Measurements from ENCODE around the gene GBA3.
A peak's percentile ranks its signal among the peaks of the same experiment; 100 is the strongest.

Gene GBA3

GRCh38 chr4:22802876-22803275 lies 110.1 kb downstream of the GBA3 start:
- Histone ChIP-seq H3K4me3 (ENCODE audit: low read length in 2 of 2) (no peak overlapping the region), H3K27me3 (ENCODE audit: control insufficient read depth in 2 of 2, insufficient read depth in 2 of 2, low read length in 2 of 2) (no peaks in the 10 kb centered on the region), H3K9me3 (ENCODE audit: control insufficient read depth in 2 of 2, low read length in 2 of 2) (no peaks in the 10 kb centered on the region), H3K27ac (ENCODE audit: low read depth in 2 of 2, low read length in 2 of 2) (no peak overlapping the region), H3K4me1 (ENCODE audit: control insufficient read depth in 2 of 2, insufficient read depth in 2 of 2, low read length in 2 of 2) (no peaks in the 10 kb centered on the region), H3K9ac (ENCODE audit: low read depth in 1 of 2, low read length in 2 of 2) (no peak overlapping the region), H3K36me3 (ENCODE audit: control insufficient read depth in 2 of 2, insufficient read depth in 2 of 2, low read length in 2 of 2) (no peaks in the 10 kb centered on the region)

- no peaks in the 10 kb centered on the region for H3K36me3 ChIP-seq (ENCODE audit: control insufficient read depth in 2 of 2, insufficient read depth in 2 of 2, low read length in 2 of 2)
- H3K27ac ChIP-seq (ENCODE audit: low read depth in 2 of 2, low read length in 2 of 2) = no peak overlapping the region
- H3K27me3 ChIP-seq (ENCODE audit: control insufficient read depth in 2 of 2, insufficient read depth in 2 of 2, low read length in 2 of 2) = no peaks in the 10 kb centered on the region
- no peak overlapping the region for H3K9ac ChIP-seq (ENCODE audit: low read depth in 1 of 2, low read length in 2 of 2)
- no peak overlapping the region for H3K4me3 ChIP-seq (ENCODE audit: low read length in 2 of 2)
- no peaks in the 10 kb centered on the region for H3K4me1 ChIP-seq (ENCODE audit: control insufficient read depth in 2 of 2, insufficient read depth in 2 of 2, low read length in 2 of 2)
- H3K9me3 ChIP-seq (ENCODE audit: control insufficient read depth in 2 of 2, low read length in 2 of 2) = no peaks in the 10 kb centered on the region
Observed at GRCh38 chr4:22803512-22803911, 110.8 kb downstream of the GBA3 start.

- Histone ChIP-seq H3K4me1 (ENCODE audit: control insufficient read depth in 2 of 2, insufficient read depth in 2 of 2, low read length in 2 of 2) (no peaks in the 10 kb centered on the region), H3K27me3 (ENCODE audit: control insufficient read depth in 2 of 2, insufficient read depth in 2 of 2, low read length in 2 of 2) (no peaks in the 10 kb centered on the region), H3K27ac (ENCODE audit: low read depth in 2 of 2, low read length in 2 of 2) (no peak overlapping the region), H3K9me3 (ENCODE audit: control insufficient read depth in 2 of 2, low read length in 2 of 2) (no peaks in the 10 kb centered on the region), H3K4me3 (ENCODE audit: low read length in 2 of 2) (no peak overlapping the region), H3K9ac (ENCODE audit: low read depth in 1 of 2, low read length in 2 of 2) (no peak overlapping the region), H3K36me3 (ENCODE audit: control insufficient read depth in 2 of 2, insufficient read depth in 2 of 2, low read length in 2 of 2) (no peaks in the 10 kb centered on the region)
Observed at GRCh38 chr4:22814906-22815305, 122.2 kb downstream of the GBA3 start.

GRCh38 chr4:22824091-22824490 lies 131.4 kb downstream of the GBA3 start:
- Histone ChIP-seq H3K4me1 (ENCODE audit: control insufficient read depth in 2 of 2, insufficient read depth in 2 of 2, low read length in 2 of 2) (no peaks in the 10 kb centered on the region), H3K9ac (ENCODE audit: low read depth in 1 of 2, low read length in 2 of 2) (no peak overlapping the region), H3K27me3 (ENCODE audit: control insufficient read depth in 2 of 2, insufficient read depth in 2 of 2, low read length in 2 of 2) (no peaks in the 10 kb centered on the region), H3K4me3 (ENCODE audit: low read length in 2 of 2) (no peak overlapping the region), H3K27ac (ENCODE audit: low read depth in 2 of 2, low read length in 2 of 2) (no peak overlapping the region), H3K9me3 (ENCODE audit: control insufficient read depth in 2 of 2, low read length in 2 of 2) (no peaks in the 10 kb centered on the region), H3K36me3 (ENCODE audit: control insufficient read depth in 2 of 2, insufficient read depth in 2 of 2, low read length in 2 of 2) (no peaks in the 10 kb centered on the region)

GRCh38 chr4:22842360-22843018 lies 149.8 kb downstream of the GBA3 start:
- H3K27ac ChIP-seq (ENCODE audit: low read depth in 2 of 2, low read length in 2 of 2) = no peak overlapping the region
- no peaks in the 10 kb centered on the region for H3K9me3 ChIP-seq (ENCODE audit: control insufficient read depth in 2 of 2, low read length in 2 of 2)
- no peaks in the 10 kb centered on the region for H3K4me1 ChIP-seq (ENCODE audit: control insufficient read depth in 2 of 2, insufficient read depth in 2 of 2, low read length in 2 of 2)
- H3K4me3 ChIP-seq (ENCODE audit: low read length in 2 of 2) = no peak overlapping the region
- H3K27me3 ChIP-seq (ENCODE audit: control insufficient read depth in 2 of 2, insufficient read depth in 2 of 2, low read length in 2 of 2) = no peaks in the 10 kb centered on the region
- H3K36me3 ChIP-seq (ENCODE audit: control insufficient read depth in 2 of 2, insufficient read depth in 2 of 2, low read length in 2 of 2) = no peaks in the 10 kb centered on the region
- H3K9ac ChIP-seq (ENCODE audit: low read depth in 1 of 2, low read length in 2 of 2) = no peak overlapping the region

GRCh38 chr4:22848332-22848731 lies 155.6 kb downstream of the GBA3 start:
- no peaks in the 10 kb centered on the region for H3K36me3 ChIP-seq (ENCODE audit: control insufficient read depth in 2 of 2, insufficient read depth in 2 of 2, low read length in 2 of 2)

GRCh38 chr4:22850055-22850454 lies 157.3 kb downstream of the GBA3 start:
- Histone ChIP-seq H3K9me3 (ENCODE audit: control insufficient read depth in 2 of 2, low read length in 2 of 2) (no peaks in the 10 kb centered on the region), H3K27me3 (ENCODE audit: control insufficient read depth in 2 of 2, insufficient read depth in 2 of 2, low read length in 2 of 2) (no peaks in the 10 kb centered on the region), H3K36me3 (ENCODE audit: control insufficient read depth in 2 of 2, insufficient read depth in 2 of 2, low read length in 2 of 2) (no peaks in the 10 kb centered on the region), H3K4me3 (ENCODE audit: low read length in 2 of 2) (peak overlapping the region in 1 of 2 donors; percentile 14), H3K27ac (ENCODE audit: low read depth in 2 of 2, low read length in 2 of 2) (no peak overlapping the region), H3K4me1 (ENCODE audit: control insufficient read depth in 2 of 2, insufficient read depth in 2 of 2, low read length in 2 of 2) (peaks cover 6 to 9% of the 10 kb centered on the region in 2 donors), H3K9ac (ENCODE audit: low read depth in 1 of 2, low read length in 2 of 2) (no peak overlapping the region)

More at GRCh38 chr4:22848332-22848731, 155.6 kb downstream of the GBA3 start:
- Histone ChIP-seq H3K4me1 (ENCODE audit: control insufficient read depth in 2 of 2, insufficient read depth in 2 of 2, low read length in 2 of 2) (peaks cover 6 to 9% of the 10 kb centered on the region in 2 donors), H3K27ac (ENCODE audit: low read depth in 2 of 2, low read length in 2 of 2) (peak overlapping the region in 1 of 2 donors; percentile 40), H3K9ac (ENCODE audit: low read depth in 1 of 2, low read length in 2 of 2) (no peak overlapping the region), H3K4me3 (ENCODE audit: low read length in 2 of 2) (no peak overlapping the region), H3K9me3 (ENCODE audit: control insufficient read depth in 2 of 2, low read length in 2 of 2) (no peaks in the 10 kb centered on the region), H3K27me3 (ENCODE audit: control insufficient read depth in 2 of 2, insufficient read depth in 2 of 2, low read length in 2 of 2) (no peaks in the 10 kb centered on the region)

- H3K27ac ChIP-seq (ENCODE audit: low read depth in 2 of 2, low read length in 2 of 2) = peak overlapping the region in 1 of 2 donors; percentile 6
Observed at GRCh38 chr4:22850630-22851029, 157.9 kb downstream of the GBA3 start.

GRCh38 chr4:22857411-22857810 lies 164.7 kb downstream of the GBA3 start:
- H3K4me1 ChIP-seq (ENCODE audit: control insufficient read depth in 2 of 2, insufficient read depth in 2 of 2, low read length in 2 of 2) = no peaks in the 10 kb centered on the region
- no peaks in the 10 kb centered on the region for H3K9me3 ChIP-seq (ENCODE audit: control insufficient read depth in 2 of 2, low read length in 2 of 2)

More at GRCh38 chr4:22850630-22851029, 157.9 kb downstream of the GBA3 start:
- H3K36me3 ChIP-seq (ENCODE audit: control insufficient read depth in 2 of 2, insufficient read depth in 2 of 2, low read length in 2 of 2) = no peaks in the 10 kb centered on the region
- H3K9ac ChIP-seq (ENCODE audit: low read depth in 1 of 2, low read length in 2 of 2) = no peak overlapping the region
- H3K4me1 ChIP-seq (ENCODE audit: control insufficient read depth in 2 of 2, insufficient read depth in 2 of 2, low read length in 2 of 2) = peaks cover 6 to 9% of the 10 kb centered on the region in 2 donors
- no peak overlapping the region for H3K4me3 ChIP-seq (ENCODE audit: low read length in 2 of 2)
- no peaks in the 10 kb centered on the region for H3K9me3 ChIP-seq (ENCODE audit: control insufficient read depth in 2 of 2, low read length in 2 of 2)
- no peaks in the 10 kb centered on the region for H3K27me3 ChIP-seq (ENCODE audit: control insufficient read depth in 2 of 2, insufficient read depth in 2 of 2, low read length in 2 of 2)

GRCh38 chr4:22859318-22859717 lies 166.6 kb downstream of the GBA3 start:
- H3K4me3 ChIP-seq (ENCODE audit: low read length in 2 of 2) = no peak overlapping the region
- no peaks in the 10 kb centered on the region for H3K27me3 ChIP-seq (ENCODE audit: control insufficient read depth in 2 of 2, insufficient read depth in 2 of 2, low read length in 2 of 2)
- no peaks in the 10 kb centered on the region for H3K4me1 ChIP-seq (ENCODE audit: control insufficient read depth in 2 of 2, insufficient read depth in 2 of 2, low read length in 2 of 2)
- no peak overlapping the region for H3K9ac ChIP-seq (ENCODE audit: low read depth in 1 of 2, low read length in 2 of 2)
- H3K27ac ChIP-seq (ENCODE audit: low read depth in 2 of 2, low read length in 2 of 2) = no peak overlapping the region
- H3K9me3 ChIP-seq (ENCODE audit: control insufficient read depth in 2 of 2, low read length in 2 of 2) = no peaks in the 10 kb centered on the region
- no peaks in the 10 kb centered on the region for H3K36me3 ChIP-seq (ENCODE audit: control insufficient read depth in 2 of 2, insufficient read depth in 2 of 2, low read length in 2 of 2)

More at GRCh38 chr4:22857411-22857810, 164.7 kb downstream of the GBA3 start:
- Histone ChIP-seq H3K9ac (ENCODE audit: low read depth in 1 of 2, low read length in 2 of 2) (no peak overlapping the region), H3K27me3 (ENCODE audit: control insufficient read depth in 2 of 2, insufficient read depth in 2 of 2, low read length in 2 of 2) (no peaks in the 10 kb centered on the region), H3K27ac (ENCODE audit: low read depth in 2 of 2, low read length in 2 of 2) (no peak overlapping the region), H3K4me3 (ENCODE audit: low read length in 2 of 2) (no peak overlapping the region), H3K36me3 (ENCODE audit: control insufficient read depth in 2 of 2, insufficient read depth in 2 of 2, low read length in 2 of 2) (no peaks in the 10 kb centered on the region)

All from mucosa of rectum (tissue), 2 donors.